Kidney tubule cell (primary cell): Measurements from ENCODE around the gene CDC42BPG.
"Not testable (repeated sequence)": the region's sequence is repeated elsewhere in the genome, so short reads cannot be mapped to it uniquely, and the experiment has no call there.

ENCODE experiments used
- DNase-seq: peaks from one replicate; pipeline ENCODE4 v3.0.0-alpha.2; 2018; ENCODE audit warnings: low spot score

The CDC42BPG gene

GRCh38 chr11:64849598-64850356 lies 5.3 kb upstream of the CDC42BPG start:
- no peak for DNase-seq

- peak; percentile 53 for DNase-seq
Observed at GRCh38 chr11:64848826-64849597, 4.6 kb upstream of the CDC42BPG start.

GRCh38 chr11:64848214-64848825 lies 3.9 kb upstream of the CDC42BPG start:
- DNase-seq, result no peak

GRCh38 chr11:64846998-64847666 lies 2.7 kb upstream of the CDC42BPG start:
- peak; percentile 92 for DNase-seq

- not testable (repeated sequence) for DNase-seq
Observed at GRCh38 chr11:64845776-64846129, 1.3 kb upstream of the CDC42BPG start.

- no peak for DNase-seq
Observed at GRCh38 chr11:64845129-64845775, 799 bp upstream of the CDC42BPG start.

GRCh38 chr11:64843686-64844329 lies 645 bp downstream of the CDC42BPG start:
- DNase-seq, result no peak

- peak; percentile 67 for DNase-seq
Observed at GRCh38 chr11:64842851-64843685, 1.4 kb downstream of the CDC42BPG start.

- DNase-seq, result peak; percentile 41
Observed at GRCh38 chr11:64842366-64842759, 2.1 kb downstream of the CDC42BPG start.

GRCh38 chr11:64841592-64842365 lies 2.7 kb downstream of the CDC42BPG start:
- DNase-seq, result no peak

- DNase-seq, result no peak
Observed at GRCh38 chr11:64839887-64840782, 4.3 kb downstream of the CDC42BPG start.

GRCh38 chr11:64839335-64839734 lies 5.1 kb downstream of the CDC42BPG start:
- DNase-seq, result no peak

- no peak for DNase-seq
Observed at GRCh38 chr11:64838600-64839334, 5.7 kb downstream of the CDC42BPG start.

GRCh38 chr11:64837887-64838351 lies 6.5 kb downstream of the CDC42BPG start:
- DNase-seq, result no peak

- no peak for DNase-seq
Observed at GRCh38 chr11:64836448-64837072, 7.9 kb downstream of the CDC42BPG start.

- DNase-seq, result no peak
Observed at GRCh38 chr11:64835616-64836447, 8.6 kb downstream of the CDC42BPG start.
